ENCODE measurements around the gene DACH1.

Gene DACH1

GRCh38 chr13:71485913-71486312 is 381.1 kb downstream of the DACH1 start:
- ChIA-PET POLR2A (no interaction called here), CTCF (no interaction called here)
- TF ChIP-seq TCF7L2 (IDR thresholded peaks at IDR 0.05; ENCODE audit: borderline replicate concordance, low read depth, low read length) (no peak), ZNF398 (tag by site-specific recombination; IDR thresholded peaks at IDR 0.05) (no peak), ATF2 (tag by site-specific recombination; IDR thresholded peaks at IDR 0.05; ENCODE audit: low read depth) (peak; percentile 51; the same call in 1 of the 2 replicates), PATZ1 (tag by site-specific recombination; IDR thresholded peaks at IDR 0.05) (no peak)
- Histone ChIP-seq H3K4me3 (ENCODE audit: low read depth, low read length) (no peak overlapping the region), H3K4me1 (ENCODE audit: control insufficient read depth, insufficient read depth, low read length) (no peaks in the 10 kb centered on the region), H3K36me3 (ENCODE audit: control insufficient read depth in 2 of 2, insufficient read depth in 1 of 2, low read length in 2 of 2) (peaks cover 0 to 8% of the 10 kb centered on the region in 2 experiments; a peak in 2 of 3 replicates), H3K9me3 (ENCODE audit: control insufficient read depth, insufficient read depth, low read depth, low read length) (no peaks in the 10 kb centered on the region), H3K27ac (ENCODE audit: extremely low read depth, low read depth, low read length) (no peak overlapping the region)

GRCh38 chr13:71483733-71484132 is 383.3 kb downstream of the DACH1 start:
- no peaks in the 10 kb centered on the region for H3K4me1 ChIP-seq (ENCODE audit: control insufficient read depth, insufficient read depth, low read length)
- ChIA-PET POLR2A (no interaction called here), CTCF (interaction anchor here (0.7 kb wide), 1 partner anchor 39 kb away, joined by 3 read pairs; no protein-coding TSS in a partner anchor)
- peaks cover 0 to 6% of the 10 kb centered on the region in 2 experiments; a peak in 2 of 3 replicates for H3K36me3 ChIP-seq (ENCODE audit: control insufficient read depth in 2 of 2, insufficient read depth in 1 of 2, low read length in 2 of 2)
- TF ChIP-seq ZNF362 (tag by site-specific recombination; IDR thresholded peaks at IDR 0.05) (no peak), ZNF544 (tag by site-specific recombination; IDR thresholded peaks at IDR 0.05) (no peak), PRDM6 (tag by site-specific recombination; IDR thresholded peaks at IDR 0.05) (no peak), ZNF266 (tag by site-specific recombination; IDR thresholded peaks at IDR 0.05; ENCODE audit: low read depth) (no peak), MYNN (tag by site-specific recombination; IDR thresholded peaks at IDR 0.05; ENCODE audit: borderline replicate concordance) (no peak), ZFHX2 (tag by site-specific recombination; conservative IDR thresholded peaks at IDR 0.05) (no peak), ZNF211 (tag by site-specific recombination; IDR thresholded peaks at IDR 0.05; ENCODE audit: low read depth) (no peak), BCL11B (tag by site-specific recombination; IDR thresholded peaks at IDR 0.05; ENCODE audit: low read depth) (no peak)
- no peak overlapping the region for H3K4me3 ChIP-seq (ENCODE audit: low read depth, low read length)
- H3K9me3 ChIP-seq (ENCODE audit: control insufficient read depth, insufficient read depth, low read depth, low read length): no peaks in the 10 kb centered on the region
- no peak overlapping the region for H3K27ac ChIP-seq (ENCODE audit: extremely low read depth, low read depth, low read length)

- no peak overlapping the region for H3K4me3 ChIP-seq (ENCODE audit: low read depth, low read length)
- ChIA-PET CTCF (interaction anchor here (0.6 kb wide), 1 partner anchor 1806 kb away, joined by 3 read pairs; no protein-coding TSS in a partner anchor), POLR2A (no interaction called here)
- no peak overlapping the region for H3K27ac ChIP-seq (ENCODE audit: extremely low read depth, low read depth, low read length)
- peaks cover 0 to 2% of the 10 kb centered on the region in 2 experiments; a peak in 2 of 3 replicates for H3K36me3 ChIP-seq (ENCODE audit: control insufficient read depth in 2 of 2, insufficient read depth in 1 of 2, low read length in 2 of 2)
- H3K9me3 ChIP-seq (ENCODE audit: control insufficient read depth, insufficient read depth, low read depth, low read length): no peaks in the 10 kb centered on the region
- TF ChIP-seq ZNF223 (tag by site-specific recombination; IDR thresholded peaks at IDR 0.05): no peak
- TF ChIP-seq SP7 (tag by site-specific recombination; IDR thresholded peaks at IDR 0.05): no peak
- TF ChIP-seq ZNF423 (tag by site-specific recombination; IDR thresholded peaks at IDR 0.05): no peak
- H3K4me1 ChIP-seq (ENCODE audit: control insufficient read depth, insufficient read depth, low read length): no peaks in the 10 kb centered on the region
Measured at GRCh38 chr13:71481501-71481900, 385.5 kb downstream of the DACH1 start.
